ENCODE results near the gene ELAVL2.

Gene ELAVL2

GRCh38 chr9:23698161-23698560, 127.9 kb downstream of the ELAVL2 start:
- no peak for DNase-seq
- Histone ChIP-seq H3K9me3 (ENCODE audit: control extremely low read depth in 1 of 5, control insufficient read depth in 4 of 5, insufficient read depth in 2 of 5, low read depth in 1 of 5, low read length in 4 of 5) (no peaks in the 10 kb centered on the region), H3K4me3 (ENCODE audit: control insufficient read depth in 1 of 7, extremely low read depth in 1 of 7, insufficient read depth in 4 of 7, low read depth in 2 of 7, low read length in 6 of 7) (no peak overlapping the region), H3K4me1 (ENCODE audit: control extremely low read depth in 1 of 4, control insufficient read depth in 4 of 4, insufficient read depth in 4 of 4, low read length in 3 of 4) (no peaks in the 10 kb centered on the region), H3K36me3 (ENCODE audit: control insufficient read depth in 4 of 4, insufficient read depth in 4 of 4, low read length in 3 of 4) (no peaks in the 10 kb centered on the region), H3K27ac (ENCODE audit: insufficient read depth in 1 of 2, low read depth in 1 of 2, low read length in 2 of 2, poor library complexity in 1 of 2, severe bottlenecking in 2 of 2) (no peak overlapping the region), H3K27me3 (replicated peaks in 2 of 5; ENCODE audit: control insufficient read depth in 4 of 5, insufficient read depth in 5 of 5, low read length in 4 of 5) (no peaks in the 10 kb centered on the region)
- ChIA-PET CTCF (no interaction called here), POLR2A (no interaction called here)
- WGBS (ENCODE audit: insufficient coverage): 100% methylated on average over 1 of the region's 1 CpG

GRCh38 chr9:23695572-23695971, 130.5 kb downstream of the ELAVL2 start:
- H3K27ac ChIP-seq (ENCODE audit: insufficient read depth in 1 of 2, low read depth in 1 of 2, low read length in 2 of 2, poor library complexity in 1 of 2, severe bottlenecking in 2 of 2): no peak overlapping the region
- 85% methylated on average over 5 of the region's 5 CpGs for WGBS (ENCODE audit: insufficient coverage)
- H3K27me3 ChIP-seq (replicated peaks in 2 of 5; ENCODE audit: control insufficient read depth in 4 of 5, insufficient read depth in 5 of 5, low read length in 4 of 5): no peaks in the 10 kb centered on the region
- no peaks in the 10 kb centered on the region for H3K4me1 ChIP-seq (ENCODE audit: control extremely low read depth in 1 of 4, control insufficient read depth in 4 of 4, insufficient read depth in 4 of 4, low read length in 3 of 4)
- H3K4me3 ChIP-seq (ENCODE audit: control insufficient read depth in 1 of 7, extremely low read depth in 1 of 7, insufficient read depth in 4 of 7, low read depth in 2 of 7, low read length in 6 of 7): no peak overlapping the region
- ChIA-PET POLR2A (no interaction called here), CTCF (no interaction called here)
- H3K36me3 ChIP-seq (ENCODE audit: control insufficient read depth in 4 of 4, insufficient read depth in 4 of 4, low read length in 3 of 4): no peaks in the 10 kb centered on the region
- H3K9me3 ChIP-seq (ENCODE audit: control extremely low read depth in 1 of 5, control insufficient read depth in 4 of 5, insufficient read depth in 2 of 5, low read depth in 1 of 5, low read length in 4 of 5): no peaks in the 10 kb centered on the region
- DNase-seq: no peak

GRCh38 chr9:23693374-23693773, 132.7 kb downstream of the ELAVL2 start:
- no peak overlapping the region for H3K4me3 ChIP-seq (ENCODE audit: control insufficient read depth in 1 of 7, extremely low read depth in 1 of 7, insufficient read depth in 4 of 7, low read depth in 2 of 7, low read length in 6 of 7)
- no peaks in the 10 kb centered on the region for H3K27me3 ChIP-seq (replicated peaks in 2 of 5; ENCODE audit: control insufficient read depth in 4 of 5, insufficient read depth in 5 of 5, low read length in 4 of 5)
- H3K9me3 ChIP-seq (ENCODE audit: control extremely low read depth in 1 of 5, control insufficient read depth in 4 of 5, insufficient read depth in 2 of 5, low read depth in 1 of 5, low read length in 4 of 5): no peaks in the 10 kb centered on the region
- H3K4me1 ChIP-seq (ENCODE audit: control extremely low read depth in 1 of 4, control insufficient read depth in 4 of 4, insufficient read depth in 4 of 4, low read length in 3 of 4): no peaks in the 10 kb centered on the region
- ChIA-PET POLR2A (no interaction called here), CTCF (no interaction called here)
- DNase-seq: no peak
- H3K36me3 ChIP-seq (ENCODE audit: control insufficient read depth in 4 of 4, insufficient read depth in 4 of 4, low read length in 3 of 4): no peaks in the 10 kb centered on the region
- WGBS (ENCODE audit: insufficient coverage): 96% methylated on average over 4 of the region's 5 CpGs
- no peak overlapping the region for H3K27ac ChIP-seq (ENCODE audit: insufficient read depth in 1 of 2, low read depth in 1 of 2, low read length in 2 of 2, poor library complexity in 1 of 2, severe bottlenecking in 2 of 2)

- POLR2A ChIA-PET: no interaction called here
- no peak overlapping the region for H3K27ac ChIP-seq (ENCODE audit: insufficient read depth in 1 of 2, low read depth in 1 of 2, low read length in 2 of 2, poor library complexity in 1 of 2, severe bottlenecking in 2 of 2)
- DNase-seq: no peak
These were observed 139.1 kb downstream of the ELAVL2 start for GRCh38 chr9:23686896-23687295.

GRCh38 chr9:23686257-23686656, 139.8 kb downstream of the ELAVL2 start:
- H3K4me3 ChIP-seq (ENCODE audit: control insufficient read depth in 1 of 7, extremely low read depth in 1 of 7, insufficient read depth in 4 of 7, low read depth in 2 of 7, low read length in 6 of 7): no peak overlapping the region
- ChIA-PET POLR2A (no interaction called here), CTCF (no interaction called here)
- no peaks in the 10 kb centered on the region for H3K4me1 ChIP-seq (ENCODE audit: control extremely low read depth in 1 of 4, control insufficient read depth in 4 of 4, insufficient read depth in 4 of 4, low read length in 3 of 4)
- H3K9me3 ChIP-seq (ENCODE audit: control extremely low read depth in 1 of 5, control insufficient read depth in 4 of 5, insufficient read depth in 2 of 5, low read depth in 1 of 5, low read length in 4 of 5): no peaks in the 10 kb centered on the region
- WGBS (ENCODE audit: insufficient coverage): 86% methylated on average over 4 of the region's 4 CpGs
- DNase-seq: no peak
- H3K27me3 ChIP-seq (replicated peaks in 2 of 5; ENCODE audit: control insufficient read depth in 4 of 5, insufficient read depth in 5 of 5, low read length in 4 of 5): no peaks in the 10 kb centered on the region
- no peaks in the 10 kb centered on the region for H3K36me3 ChIP-seq (ENCODE audit: control insufficient read depth in 4 of 4, insufficient read depth in 4 of 4, low read length in 3 of 4)
- H3K27ac ChIP-seq (ENCODE audit: insufficient read depth in 1 of 2, low read depth in 1 of 2, low read length in 2 of 2, poor library complexity in 1 of 2, severe bottlenecking in 2 of 2): no peak overlapping the region

More at GRCh38 chr9:23686896-23687295, 139.1 kb downstream of the ELAVL2 start:
- H3K36me3 ChIP-seq (ENCODE audit: control insufficient read depth in 4 of 4, insufficient read depth in 4 of 4, low read length in 3 of 4): no peaks in the 10 kb centered on the region
- H3K9me3 ChIP-seq (ENCODE audit: control extremely low read depth in 1 of 5, control insufficient read depth in 4 of 5, insufficient read depth in 2 of 5, low read depth in 1 of 5, low read length in 4 of 5): no peaks in the 10 kb centered on the region
- H3K27me3 ChIP-seq (replicated peaks in 2 of 5; ENCODE audit: control insufficient read depth in 4 of 5, insufficient read depth in 5 of 5, low read length in 4 of 5): no peaks in the 10 kb centered on the region
- no peaks in the 10 kb centered on the region for H3K4me1 ChIP-seq (ENCODE audit: control extremely low read depth in 1 of 4, control insufficient read depth in 4 of 4, insufficient read depth in 4 of 4, low read length in 3 of 4)
- H3K4me3 ChIP-seq (ENCODE audit: control insufficient read depth in 1 of 7, extremely low read depth in 1 of 7, insufficient read depth in 4 of 7, low read depth in 2 of 7, low read length in 6 of 7): no peak overlapping the region
- no CpG with 5 or more reads among the region's 1 CpG for WGBS (ENCODE audit: insufficient coverage)
- CTCF ChIA-PET: no interaction called here

GRCh38 chr9:23683611-23684061, 142.4 kb downstream of the ELAVL2 start:
- WGBS (ENCODE audit: insufficient coverage): 100% methylated on average over 1 of the region's 7 CpGs
- Histone ChIP-seq H3K4me1 (ENCODE audit: control extremely low read depth in 1 of 4, control insufficient read depth in 4 of 4, insufficient read depth in 4 of 4, low read length in 3 of 4) (no peaks in the 10 kb centered on the region), H3K4me3 (ENCODE audit: control insufficient read depth in 1 of 7, extremely low read depth in 1 of 7, insufficient read depth in 4 of 7, low read depth in 2 of 7, low read length in 6 of 7) (no peak overlapping the region), H3K27ac (ENCODE audit: insufficient read depth in 1 of 2, low read depth in 1 of 2, low read length in 2 of 2, poor library complexity in 1 of 2, severe bottlenecking in 2 of 2) (no peak overlapping the region), H3K9me3 (ENCODE audit: control extremely low read depth in 1 of 5, control insufficient read depth in 4 of 5, insufficient read depth in 2 of 5, low read depth in 1 of 5, low read length in 4 of 5) (no peaks in the 10 kb centered on the region), H3K36me3 (ENCODE audit: control insufficient read depth in 4 of 4, insufficient read depth in 4 of 4, low read length in 3 of 4) (no peaks in the 10 kb centered on the region), H3K27me3 (replicated peaks in 2 of 5; ENCODE audit: control insufficient read depth in 4 of 5, insufficient read depth in 5 of 5, low read length in 4 of 5) (no peaks in the 10 kb centered on the region)
- no peak for DNase-seq
- CTCF ChIA-PET: no interaction called here
- POLR2A ChIA-PET: no interaction called here

GRCh38 chr9:23682891-23683431, 143.1 kb downstream of the ELAVL2 start:
- POLR2A ChIA-PET: no interaction called here
- Histone ChIP-seq H3K4me1 (ENCODE audit: control extremely low read depth in 1 of 4, control insufficient read depth in 4 of 4, insufficient read depth in 4 of 4, low read length in 3 of 4) (no peaks in the 10 kb centered on the region), H3K27me3 (replicated peaks in 2 of 5; ENCODE audit: control insufficient read depth in 4 of 5, insufficient read depth in 5 of 5, low read length in 4 of 5) (no peaks in the 10 kb centered on the region), H3K9me3 (ENCODE audit: control extremely low read depth in 1 of 5, control insufficient read depth in 4 of 5, insufficient read depth in 2 of 5, low read depth in 1 of 5, low read length in 4 of 5) (no peaks in the 10 kb centered on the region), H3K27ac (ENCODE audit: insufficient read depth in 1 of 2, low read depth in 1 of 2, low read length in 2 of 2, poor library complexity in 1 of 2, severe bottlenecking in 2 of 2) (no peak overlapping the region), H3K4me3 (ENCODE audit: control insufficient read depth in 1 of 7, extremely low read depth in 1 of 7, insufficient read depth in 4 of 7, low read depth in 2 of 7, low read length in 6 of 7) (no peak overlapping the region), H3K36me3 (ENCODE audit: control insufficient read depth in 4 of 4, insufficient read depth in 4 of 4, low read length in 3 of 4) (no peaks in the 10 kb centered on the region)
- CTCF ChIA-PET: no interaction called here
- no peak for DNase-seq
- 96% methylated on average over 2 of the region's 3 CpGs for WGBS (ENCODE audit: insufficient coverage)
